Suprapubic skin (tissue), 4 donors: Measurements from ENCODE around the gene VEPH1.

Experiments
- POLR2A ChIP-seq, 2 donors: fragments of 450-650 bp; IDR thresholded peaks; one replicate each; pipeline ENCODE4 v1.6.1; 2017; ENCODE audit warnings: antibody characterized with exemption in 2 of 2, mild to moderate bottlenecking in 2 of 2, moderate library complexity in 2 of 2
- POLR2AphosphoS5 ChIP-seq, 3 donors: sonication (generic); formaldehyde crosslinking; IDR thresholded peaks; one replicate each; pipeline ENCODE4 v1.6.1; 2017; ENCODE audit warnings: antibody characterized with exemption in 3 of 3
- TF ChIP-seq, protein P1 (sequence below), 2 donors: fragments of 200-600 bp in 1 of 2; fragments of 450-650 bp in 1 of 2; sonication (generic) in 1 of 2; IDR thresholded peaks; one replicate each; pipeline ENCODE4 v1.5.1; 2016 to 2019; ENCODE audit warnings: antibody characterized with exemption in 2 of 2, mild to moderate bottlenecking in 1 of 2, moderate library complexity in 1 of 2

DNA sequence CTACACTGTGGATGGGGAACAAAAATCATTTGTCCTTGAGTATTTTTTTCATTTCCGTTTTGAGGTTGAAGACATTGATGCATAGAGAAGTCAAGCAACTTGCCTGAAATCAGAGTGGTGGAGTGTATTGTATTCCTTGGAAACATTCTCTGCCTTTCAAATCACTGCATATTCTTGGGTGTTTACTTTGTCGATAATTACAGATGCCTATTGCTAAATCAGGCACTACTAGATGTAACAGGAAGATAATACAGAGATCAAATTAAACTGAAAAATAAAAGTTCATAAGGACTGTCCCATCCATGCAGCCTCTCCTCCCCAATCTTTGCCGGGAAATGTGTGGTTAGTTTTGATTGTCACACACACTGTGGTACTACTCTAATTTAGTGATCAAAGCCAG is 37.4 kb upstream of the VEPH1 start:
- TF ChIP-seq POLR2AphosphoS5 (IDR thresholded peaks at IDR 0.05) = no peak
- TF ChIP-seq, protein P1, sequence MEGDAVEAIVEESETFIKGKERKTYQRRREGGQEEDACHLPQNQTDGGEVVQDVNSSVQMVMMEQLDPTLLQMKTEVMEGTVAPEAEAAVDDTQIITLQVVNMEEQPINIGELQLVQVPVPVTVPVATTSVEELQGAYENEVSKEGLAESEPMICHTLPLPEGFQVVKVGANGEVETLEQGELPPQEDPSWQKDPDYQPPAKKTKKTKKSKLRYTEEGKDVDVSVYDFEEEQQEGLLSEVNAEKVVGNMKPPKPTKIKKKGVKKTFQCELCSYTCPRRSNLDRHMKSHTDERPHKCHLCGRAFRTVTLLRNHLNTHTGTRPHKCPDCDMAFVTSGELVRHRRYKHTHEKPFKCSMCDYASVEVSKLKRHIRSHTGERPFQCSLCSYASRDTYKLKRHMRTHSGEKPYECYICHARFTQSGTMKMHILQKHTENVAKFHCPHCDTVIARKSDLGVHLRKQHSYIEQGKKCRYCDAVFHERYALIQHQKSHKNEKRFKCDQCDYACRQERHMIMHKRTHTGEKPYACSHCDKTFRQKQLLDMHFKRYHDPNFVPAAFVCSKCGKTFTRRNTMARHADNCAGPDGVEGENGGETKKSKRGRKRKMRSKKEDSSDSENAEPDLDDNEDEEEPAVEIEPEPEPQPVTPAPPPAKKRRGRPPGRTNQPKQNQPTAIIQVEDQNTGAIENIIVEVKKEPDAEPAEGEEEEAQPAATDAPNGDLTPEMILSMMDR (IDR thresholded peaks at IDR 0.05) = no peak
- TF ChIP-seq POLR2A (IDR thresholded peaks at IDR 0.05) = no peak
